Lower leg skin (tissue), 3 donors: ENCODE measurements around the gene GLI3.

Source experiments
- CTCF ChIP-seq, 3 donors: fragments of 450-650 bp; IDR thresholded peaks; one replicate each; pipeline ENCODE4 v1.5.1; 2016; ENCODE audit warnings: antibody characterized with exemption in 3 of 3, mild to moderate bottlenecking in 3 of 3, moderate library complexity in 2 of 3
- POLR2A ChIP-seq, 2 donors: fragments of 450-650 bp; IDR thresholded peaks; one replicate each; pipeline ENCODE4 v1.6.1; 2016 to 2017; ENCODE audit warnings: antibody characterized with exemption in 2 of 2, mild to moderate bottlenecking in 1 of 2, moderate library complexity in 1 of 2

GRCh38 chr7:42045961-42046360 lies 191.0 kb downstream of the GLI3 start:
- TF ChIP-seq CTCF (IDR thresholded peaks at IDR 0.05) (no peak), POLR2A (IDR thresholded peaks at IDR 0.05) (no peak)
